HG02970 (cell line): ENCODE data around the gene SPDYE2B.
"Not testable (repeated sequence)": the region's sequence is repeated elsewhere in the genome, so short reads cannot be mapped to it uniquely, and the experiment has no call there.

Experiments
- ATAC-seq: cut with Tn5 transposase; IDR thresholded peaks from one replicate; pipeline ENCODE4 v1.9.1; 2021; ENCODE audit warnings: mild to moderate bottlenecking, moderate library complexity, moderate number of reproducible peaks; ENCODE audit not compliant: unreplicated experiment, low FRiP score

The SPDYE2B gene, protein sequence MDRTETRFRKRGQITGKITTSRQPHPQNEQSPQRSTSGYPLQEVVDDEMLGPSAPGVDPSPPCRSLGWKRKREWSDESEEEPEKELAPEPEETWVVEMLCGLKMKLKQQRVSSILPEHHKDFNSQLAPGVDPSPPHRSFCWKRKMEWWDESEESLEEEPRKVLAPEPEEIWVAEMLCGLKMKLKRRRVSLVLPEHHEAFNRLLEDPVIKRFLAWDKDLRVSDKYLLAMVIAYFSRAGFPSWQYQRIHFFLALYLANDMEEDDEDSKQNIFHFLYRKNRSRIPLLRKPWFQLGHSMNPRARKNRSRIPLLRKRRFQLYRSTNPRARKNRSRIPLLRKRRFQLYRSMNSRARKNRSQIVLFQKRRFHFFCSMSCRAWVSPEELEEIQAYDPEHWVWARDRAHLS

GRCh38 chr7:102649924-102650323 is at the start of gene SPDYE2B:
Gene SPDYE2B (plus strand): TSS chr7:102650319. CDS start chr7:102652349, 2,030 bp downstream.
- ATAC-seq = not testable (repeated sequence)

DNA sequence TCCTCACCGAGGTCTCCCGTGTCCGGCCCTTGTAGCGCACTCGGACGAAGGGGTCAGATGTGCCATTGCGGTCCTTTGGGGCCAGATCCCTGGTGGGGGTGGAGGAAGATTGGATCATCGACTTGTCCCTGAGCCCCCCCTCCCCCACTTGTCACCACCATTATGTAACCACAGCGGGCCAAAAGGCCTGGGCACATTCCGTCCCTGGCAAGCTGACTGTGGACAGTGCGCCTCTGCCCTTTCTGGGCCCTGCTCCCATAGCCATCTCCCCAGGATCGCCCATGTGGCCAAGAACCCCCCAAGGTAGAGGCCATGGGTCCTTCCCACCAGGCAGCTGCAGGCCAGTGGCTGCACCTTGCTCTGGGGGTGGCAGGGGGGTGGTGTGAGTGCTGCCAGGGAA is 47.8 kb upstream of the SPDYE2B start:
- not testable (repeated sequence) for ATAC-seq

DNA sequence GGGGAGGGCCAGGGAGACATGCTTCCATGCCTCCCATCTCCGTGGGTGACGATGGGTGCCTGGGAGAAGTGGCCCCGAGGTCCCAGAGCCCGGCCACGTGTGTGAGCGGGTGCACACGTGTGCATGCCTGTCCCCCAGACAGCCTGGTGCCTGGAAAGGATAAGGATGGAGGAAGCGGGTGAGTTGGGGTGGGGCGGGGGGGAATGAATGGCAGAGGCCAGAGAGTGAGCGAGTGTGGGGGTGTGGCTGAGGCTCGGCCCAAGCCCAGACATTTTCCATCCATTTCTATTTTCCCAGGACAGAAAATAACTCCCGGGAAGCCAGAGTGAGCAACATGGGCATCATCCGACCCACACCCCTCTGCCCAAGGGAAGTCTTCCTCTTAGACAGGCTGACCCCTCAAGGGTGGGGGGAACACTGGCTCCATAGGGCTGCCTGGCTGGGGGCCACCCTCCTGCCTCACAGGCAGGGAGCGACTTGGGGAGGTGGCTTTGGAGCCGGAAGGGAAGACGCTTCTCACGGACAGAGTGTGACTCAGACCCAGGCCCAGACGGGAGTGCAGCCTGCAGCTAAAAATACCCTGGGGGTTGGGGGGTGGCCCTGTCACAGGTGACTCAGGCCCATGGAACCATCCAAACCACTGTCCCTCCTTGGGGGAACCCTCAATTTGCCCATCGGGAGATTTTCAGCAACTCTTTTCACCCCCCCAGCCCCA is 45.5 kb upstream of the SPDYE2B start:
- not testable (repeated sequence) for ATAC-seq

DNA sequence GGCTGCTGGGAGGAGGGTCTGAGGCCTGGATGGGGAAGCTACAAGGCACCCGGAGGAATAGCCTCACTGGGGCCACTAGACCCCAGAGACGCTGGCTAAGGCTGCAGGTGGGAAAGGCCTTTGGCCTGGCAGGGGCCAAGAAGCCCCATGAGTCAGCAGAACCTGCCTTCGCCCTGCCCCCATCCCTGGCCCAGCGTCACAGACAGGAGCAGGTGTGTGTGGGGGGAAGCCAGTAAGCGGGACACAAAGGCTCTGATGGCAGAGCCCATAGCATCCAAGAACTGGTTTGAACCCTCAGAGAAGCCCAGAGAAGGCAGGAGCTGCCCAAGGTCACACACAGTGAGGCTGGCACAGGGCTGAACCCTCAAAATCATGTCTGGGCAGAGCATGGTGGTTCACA is 43.3 kb upstream of the SPDYE2B start:
- not testable (repeated sequence) for ATAC-seq

- not testable (repeated sequence) for ATAC-seq
Measured at GRCh38 chr7:102609734-102610133, 40.4 kb upstream of the SPDYE2B start.

- not testable (repeated sequence) for ATAC-seq
Measured at GRCh38 chr7:102610441-102610840, 39.7 kb upstream of the SPDYE2B start.

DNA sequence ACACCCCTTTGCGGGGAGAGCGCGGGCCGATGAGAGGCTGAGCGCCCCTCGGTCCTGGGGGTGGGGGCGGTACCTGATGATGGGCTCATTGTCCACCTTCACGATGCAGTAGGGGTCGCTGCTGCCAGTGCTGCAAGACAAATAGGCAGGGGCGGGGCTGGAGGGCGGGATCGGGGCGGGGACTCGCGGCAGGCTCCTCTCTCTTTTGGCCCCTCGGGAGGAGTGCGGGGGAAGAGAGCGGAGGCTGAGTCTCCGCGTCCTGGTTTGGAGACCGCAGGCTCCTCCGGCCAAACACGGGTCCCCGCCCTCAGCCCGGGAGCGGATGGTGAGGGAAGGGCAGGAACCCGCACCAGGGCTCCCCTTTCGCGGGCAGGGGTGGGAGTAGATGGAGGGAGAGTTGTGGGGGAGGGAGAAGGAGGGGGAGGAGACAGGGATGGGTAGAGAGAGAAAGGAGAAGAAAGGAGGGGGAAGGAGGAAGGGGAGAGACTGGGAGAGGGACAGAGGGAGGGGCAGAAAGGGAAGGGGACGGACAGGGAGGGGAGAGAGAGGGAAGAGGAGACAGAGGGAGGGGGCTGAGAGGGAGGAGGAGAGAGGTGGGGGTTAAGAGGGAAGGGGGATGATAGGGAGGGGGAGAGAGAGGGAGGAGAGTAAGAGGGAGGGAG is 39.0 kb upstream of the SPDYE2B start:
- ATAC-seq = peak; percentile 33

DNA sequence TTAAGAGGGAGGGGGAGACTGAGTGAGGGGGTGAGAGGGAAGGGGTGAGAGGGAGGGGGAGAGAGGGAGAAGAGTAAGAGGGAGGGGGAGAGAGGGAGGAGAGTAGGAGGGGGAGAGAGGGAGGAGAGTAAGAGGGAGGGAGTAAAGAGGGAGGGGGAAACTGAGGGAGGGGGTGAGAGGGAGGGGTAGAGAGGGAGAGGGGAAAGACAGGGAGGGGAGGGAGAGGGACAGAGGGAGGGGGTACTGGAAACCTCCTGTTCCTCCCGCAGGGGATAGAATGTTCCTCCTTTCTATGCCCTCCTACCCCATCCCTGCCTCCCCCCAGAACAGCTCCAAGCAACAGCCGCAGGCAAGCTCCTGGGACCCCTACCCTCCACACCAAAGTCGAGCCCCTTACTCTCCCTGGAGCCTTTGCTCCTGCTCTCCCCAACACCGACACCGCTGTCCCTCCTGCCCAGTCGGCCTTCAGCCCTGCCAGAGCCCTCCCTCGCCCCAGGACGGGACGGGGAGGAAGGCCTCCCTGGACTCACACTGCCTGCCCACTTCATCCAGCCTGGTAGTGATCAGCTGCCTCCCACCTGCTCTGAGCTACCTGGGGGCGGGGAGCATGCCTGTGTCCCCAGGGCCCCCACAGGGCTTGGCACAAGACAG is 38.3 kb upstream of the SPDYE2B start:
- not testable (repeated sequence) for ATAC-seq

- peak; percentile 31 for ATAC-seq
Measured at GRCh38 chr7:102613575-102614345, 36.4 kb upstream of the SPDYE2B start.

- peak; percentile 3 for ATAC-seq
Measured at GRCh38 chr7:102614346-102614697, 35.8 kb upstream of the SPDYE2B start.

GRCh38 chr7:102614873-102615272 is 35.2 kb upstream of the SPDYE2B start:
- not testable (repeated sequence) for ATAC-seq

- not testable (repeated sequence) for ATAC-seq
Measured at GRCh38 chr7:102615930-102616329, 34.2 kb upstream of the SPDYE2B start.

DNA sequence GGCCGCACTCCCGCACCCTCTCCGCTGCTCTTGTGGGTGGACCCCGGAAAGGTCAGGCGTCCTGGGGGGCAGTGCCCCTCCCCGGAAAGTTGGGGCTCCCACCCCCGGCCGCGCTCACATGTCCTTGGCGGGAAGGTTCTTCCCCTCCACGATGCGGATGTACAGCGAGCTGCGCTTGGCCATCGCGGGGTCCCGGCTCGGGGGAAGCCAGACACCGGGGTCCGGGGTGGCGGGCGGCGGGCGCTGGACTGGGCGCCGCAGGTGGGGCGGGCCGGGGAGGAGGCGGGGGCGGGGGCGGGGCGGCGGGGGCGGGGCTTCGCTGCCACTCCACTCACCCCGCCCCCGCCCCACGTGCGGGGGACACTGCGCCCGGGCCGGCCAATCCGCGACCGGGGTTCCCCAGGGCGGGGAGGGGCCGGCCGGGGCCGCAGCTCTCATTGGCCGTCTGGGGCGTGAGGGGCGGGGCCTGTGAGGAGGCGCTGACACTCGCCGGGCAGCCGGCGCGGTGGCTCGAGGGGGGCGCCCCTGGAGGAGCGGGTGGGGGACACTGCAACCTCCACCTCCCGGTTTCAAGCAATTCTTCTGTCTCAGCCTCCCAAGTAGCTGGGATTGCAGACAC is 33.5 kb upstream of the SPDYE2B start, which contains the start of gene RASA4:
Gene RASA4 (minus strand): TSS at position 250 of the 619 bp plus-strand sequence. CDS start 67 bp downstream, at position 183.
- ATAC-seq = peak; percentile 69

DNA sequence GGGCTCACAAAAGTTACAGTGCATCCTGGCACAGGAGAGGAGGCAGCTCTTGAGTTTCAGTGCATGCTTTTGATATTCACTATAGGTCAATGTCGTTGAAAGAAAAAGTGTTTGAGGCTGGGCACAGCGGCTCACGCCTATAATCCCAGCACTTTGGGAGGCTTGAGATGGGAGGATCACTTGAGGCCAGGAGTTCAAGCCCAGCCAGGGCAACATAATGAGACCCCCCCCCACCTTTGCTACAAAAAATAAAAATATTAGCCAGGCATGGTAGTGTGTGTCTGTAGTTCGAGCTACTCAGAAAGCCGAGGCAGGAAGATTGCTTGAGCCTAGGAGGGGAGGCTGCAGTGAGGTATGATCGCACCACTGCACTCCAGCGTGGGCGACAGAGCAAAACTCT is 32.0 kb upstream of the SPDYE2B start:
- not testable (repeated sequence) for ATAC-seq

- ATAC-seq = not testable (repeated sequence)
Measured at GRCh38 chr7:102627271-102627904, 22.7 kb upstream of the SPDYE2B start.

- ATAC-seq = not testable (repeated sequence)
Measured at GRCh38 chr7:102630622-102631021, 19.5 kb upstream of the SPDYE2B start.

DNA sequence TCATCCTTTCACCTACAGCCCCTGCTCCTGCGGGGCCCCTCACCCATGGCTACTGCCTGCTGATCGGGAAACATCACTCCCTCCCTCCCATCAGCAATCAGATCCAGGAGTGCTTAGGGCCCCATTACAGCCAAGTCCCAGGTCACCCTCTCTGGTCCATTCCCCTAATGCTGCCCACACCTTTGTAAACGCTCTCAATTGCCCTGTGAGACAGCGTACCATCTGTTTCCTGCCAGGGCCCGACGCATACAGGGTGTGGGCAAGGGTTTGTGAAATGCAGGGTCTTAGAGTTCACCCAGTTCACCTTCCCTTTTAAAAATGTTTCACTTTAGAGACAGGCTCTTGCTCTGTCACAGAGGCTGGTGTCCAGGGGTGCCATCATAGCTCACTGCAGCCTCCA is 15.8 kb upstream of the SPDYE2B start:
- not testable (repeated sequence) for ATAC-seq

- ATAC-seq = not testable (repeated sequence)
Measured at GRCh38 chr7:102635354-102635753, 14.8 kb upstream of the SPDYE2B start.

- ATAC-seq = not testable (repeated sequence)
Measured at GRCh38 chr7:102636956-102637355, 13.2 kb upstream of the SPDYE2B start.
